Adrenal gland (tissue), 5 donors: Measurements from ENCODE around the gene LSM7.

Source experiments
- POLR2A ChIP-seq, 2 donors: fragments of 450-650 bp; IDR thresholded peaks; one replicate each; pipeline ENCODE4 v1.6.1; 2017; ENCODE audit warnings: antibody characterized with exemption in 2 of 2, mild to moderate bottlenecking in 2 of 2, moderate library complexity in 1 of 2
- TF ChIP-seq, protein P1 (sequence below), 6 experiments: fragments of 450-650 bp in 4 of 6; fragments of 200-600 bp in 2 of 6; sonication (generic) in 1 of 6; IDR thresholded peaks; 1 replicate in 5 of 6; 2 replicates in 1 of 6; pipeline versions ENCODE4 v1.5.1 to v1.8.0; 2016 to 2021; ENCODE audit warnings: antibody characterized with exemption in 6 of 6, mild to moderate bottlenecking in 2 of 6, moderate library complexity in 1 of 6
- donor health status: DM: no; HTN: no; CAD: no.

DNA sequence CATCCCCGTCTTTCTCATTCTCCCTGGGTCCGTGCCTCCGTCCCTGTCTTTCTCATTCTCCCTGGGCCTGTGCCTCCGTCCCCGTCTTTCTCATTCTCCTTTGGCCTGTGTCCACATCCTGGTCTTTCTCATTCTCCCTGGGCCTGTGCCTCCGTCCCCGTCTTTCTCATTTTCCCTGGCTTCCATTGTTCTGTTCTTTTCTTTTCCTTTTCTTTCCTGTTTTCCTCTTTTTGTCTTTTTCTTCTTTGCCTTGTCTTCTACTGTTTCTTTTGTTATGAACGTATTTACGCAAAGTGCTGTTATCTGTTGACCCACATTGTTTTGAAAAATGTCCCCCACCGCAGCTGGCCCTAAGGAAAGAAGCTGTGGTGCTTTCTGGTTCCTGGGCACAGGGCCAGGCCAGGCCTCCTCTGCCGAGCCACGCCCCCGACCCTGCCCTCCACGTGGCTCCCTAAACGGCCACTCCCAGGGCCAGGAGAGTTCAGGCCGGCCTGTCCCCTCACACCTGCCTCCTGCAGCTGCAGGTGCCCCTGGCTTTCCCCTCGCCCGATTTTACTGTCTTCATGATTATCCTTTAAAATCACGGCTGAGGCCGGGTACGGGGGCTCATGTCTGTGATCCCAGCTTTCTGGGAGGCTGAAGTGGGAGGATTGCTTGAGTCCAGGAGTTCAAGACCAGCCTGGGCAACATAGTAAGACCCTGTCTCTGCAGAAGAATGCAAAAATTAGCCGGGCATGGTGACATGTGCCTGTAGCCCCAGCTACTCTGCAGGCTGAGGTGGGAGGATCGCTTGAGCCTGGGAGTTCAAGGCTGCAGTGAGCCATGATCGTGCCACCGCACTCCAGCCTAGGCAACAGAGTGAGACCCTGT is 17.6 kb upstream of the LSM7 start:
- TF ChIP-seq, protein P1, sequence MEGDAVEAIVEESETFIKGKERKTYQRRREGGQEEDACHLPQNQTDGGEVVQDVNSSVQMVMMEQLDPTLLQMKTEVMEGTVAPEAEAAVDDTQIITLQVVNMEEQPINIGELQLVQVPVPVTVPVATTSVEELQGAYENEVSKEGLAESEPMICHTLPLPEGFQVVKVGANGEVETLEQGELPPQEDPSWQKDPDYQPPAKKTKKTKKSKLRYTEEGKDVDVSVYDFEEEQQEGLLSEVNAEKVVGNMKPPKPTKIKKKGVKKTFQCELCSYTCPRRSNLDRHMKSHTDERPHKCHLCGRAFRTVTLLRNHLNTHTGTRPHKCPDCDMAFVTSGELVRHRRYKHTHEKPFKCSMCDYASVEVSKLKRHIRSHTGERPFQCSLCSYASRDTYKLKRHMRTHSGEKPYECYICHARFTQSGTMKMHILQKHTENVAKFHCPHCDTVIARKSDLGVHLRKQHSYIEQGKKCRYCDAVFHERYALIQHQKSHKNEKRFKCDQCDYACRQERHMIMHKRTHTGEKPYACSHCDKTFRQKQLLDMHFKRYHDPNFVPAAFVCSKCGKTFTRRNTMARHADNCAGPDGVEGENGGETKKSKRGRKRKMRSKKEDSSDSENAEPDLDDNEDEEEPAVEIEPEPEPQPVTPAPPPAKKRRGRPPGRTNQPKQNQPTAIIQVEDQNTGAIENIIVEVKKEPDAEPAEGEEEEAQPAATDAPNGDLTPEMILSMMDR (IDR thresholded peaks at IDR 0.05) = no peak
- TF ChIP-seq POLR2A (IDR thresholded peaks at IDR 0.05) = no peak
